Retinal pigment epithelial cell (primary cell): ENCODE data around the gene COL4A3.

Source experiments
- DNase-seq: peaks from one replicate; pipeline ENCODE4 v3.0.0-alpha.2; 2010; ENCODE audit warnings: low read depth
- H3K4me3 ChIP-seq: 2 replicates; pipeline ENCODE4 v1.5.1; 2011; ENCODE audit warnings: mild to moderate bottlenecking, low read length, control low read depth, moderate library complexity
- TF ChIP-seq, protein P1 (sequence below): conservative IDR thresholded peaks from 2 replicates; pipeline ENCODE4 v1.5.1; 2011; ENCODE audit warnings: low read depth, low read length, control low read depth, inconsistent platforms

The COL4A3 gene

DNA sequence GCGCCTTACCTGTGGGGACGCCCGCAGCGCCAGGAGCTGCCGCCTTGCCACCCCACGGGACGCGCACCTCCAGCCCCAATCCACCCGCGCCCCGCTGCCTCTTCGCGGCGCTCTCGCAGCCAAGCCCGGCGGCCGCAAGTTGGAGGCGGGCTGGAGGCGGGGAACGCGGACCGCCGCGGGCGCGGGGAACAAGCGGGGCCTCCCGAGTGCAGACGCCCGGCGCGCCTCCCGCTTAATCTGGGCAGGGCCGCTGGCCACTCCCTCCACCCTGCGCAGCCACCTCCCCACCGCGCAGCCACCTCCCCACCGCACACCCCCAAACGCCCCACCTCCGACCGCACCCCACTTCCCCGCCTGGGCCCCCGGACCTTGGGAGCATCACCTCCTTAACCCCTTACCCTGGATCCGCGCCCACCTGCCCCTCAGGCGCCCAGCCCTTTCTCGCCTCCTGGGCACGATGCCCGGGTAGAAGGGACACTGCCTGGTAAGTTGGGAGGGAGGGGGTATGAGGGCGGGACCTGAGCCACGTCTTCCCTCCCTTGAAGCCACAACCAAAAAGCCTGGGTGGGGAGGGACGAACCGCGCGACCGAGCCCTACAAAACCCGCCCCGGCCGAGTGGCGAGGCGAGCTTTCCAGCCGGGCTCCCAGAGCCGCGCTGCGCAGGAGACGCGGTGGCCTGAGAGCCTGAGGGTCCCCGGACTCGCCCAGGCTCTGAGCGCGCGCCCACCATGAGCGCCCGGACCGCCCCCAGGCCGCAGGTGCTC is at the start of gene COL4A3, which contains the start of gene COL4A4:
TSS of gene COL4A3 (plus strand) at position 627 of the 765 bp plus-strand sequence. CDS start at position 730, 103 bp downstream.
TSS of gene COL4A4 (minus strand) at position 208 of the 765 bp plus-strand sequence. CDS start 16,722 bp downstream, outside the sequence.
- TF ChIP-seq, protein P1, sequence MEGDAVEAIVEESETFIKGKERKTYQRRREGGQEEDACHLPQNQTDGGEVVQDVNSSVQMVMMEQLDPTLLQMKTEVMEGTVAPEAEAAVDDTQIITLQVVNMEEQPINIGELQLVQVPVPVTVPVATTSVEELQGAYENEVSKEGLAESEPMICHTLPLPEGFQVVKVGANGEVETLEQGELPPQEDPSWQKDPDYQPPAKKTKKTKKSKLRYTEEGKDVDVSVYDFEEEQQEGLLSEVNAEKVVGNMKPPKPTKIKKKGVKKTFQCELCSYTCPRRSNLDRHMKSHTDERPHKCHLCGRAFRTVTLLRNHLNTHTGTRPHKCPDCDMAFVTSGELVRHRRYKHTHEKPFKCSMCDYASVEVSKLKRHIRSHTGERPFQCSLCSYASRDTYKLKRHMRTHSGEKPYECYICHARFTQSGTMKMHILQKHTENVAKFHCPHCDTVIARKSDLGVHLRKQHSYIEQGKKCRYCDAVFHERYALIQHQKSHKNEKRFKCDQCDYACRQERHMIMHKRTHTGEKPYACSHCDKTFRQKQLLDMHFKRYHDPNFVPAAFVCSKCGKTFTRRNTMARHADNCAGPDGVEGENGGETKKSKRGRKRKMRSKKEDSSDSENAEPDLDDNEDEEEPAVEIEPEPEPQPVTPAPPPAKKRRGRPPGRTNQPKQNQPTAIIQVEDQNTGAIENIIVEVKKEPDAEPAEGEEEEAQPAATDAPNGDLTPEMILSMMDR: no peak
- no peak for DNase-seq
- H3K4me3 ChIP-seq: peak within 1 kb of the TSS; percentile 72

GRCh38 chr2:227115761-227116160 is 48.7 kb upstream of the COL4A3 start:
- no peak for DNase-seq
- TF ChIP-seq, protein P1: no peak
- H3K4me3 ChIP-seq: no peak overlapping the region

- DNase-seq: no peak
- TF ChIP-seq, protein P1: no peak
- no peak overlapping the region for H3K4me3 ChIP-seq
Measured at GRCh38 chr2:227117027-227117426, 47.4 kb upstream of the COL4A3 start.

GRCh38 chr2:227117852-227118251 is 46.6 kb upstream of the COL4A3 start:
- no peak overlapping the region for H3K4me3 ChIP-seq
- no peak for DNase-seq
- TF ChIP-seq, protein P1: no peak

DNA sequence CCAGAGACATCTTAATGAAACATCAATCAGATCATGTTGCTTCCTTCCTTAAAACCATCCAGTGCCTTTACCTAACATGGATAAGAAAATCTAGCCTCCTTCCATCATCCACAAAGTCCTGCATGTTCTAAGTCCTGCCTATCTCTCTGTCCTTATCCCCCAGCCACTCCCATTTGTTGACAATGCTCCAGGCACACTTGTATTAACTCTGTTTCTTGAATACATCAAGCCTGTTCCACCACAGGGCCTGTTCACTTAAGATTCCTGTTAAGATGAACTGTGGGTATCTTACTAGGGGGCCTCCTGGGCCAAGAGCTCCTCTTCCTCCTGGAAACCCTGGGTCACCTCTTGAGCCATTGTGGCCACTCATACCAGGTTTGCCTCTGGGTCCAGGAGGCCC is 46.1 kb upstream of the COL4A3 start:
- H3K4me3 ChIP-seq: no peak overlapping the region
- DNase-seq: no peak
- TF ChIP-seq, protein P1: no peak

GRCh38 chr2:227123697-227124096 is 40.7 kb upstream of the COL4A3 start:
- H3K4me3 ChIP-seq: no peak overlapping the region
- TF ChIP-seq, protein P1: no peak
- no peak for DNase-seq

GRCh38 chr2:227124811-227125210 is 39.6 kb upstream of the COL4A3 start:
- TF ChIP-seq, protein P1: no peak
- H3K4me3 ChIP-seq: no peak overlapping the region
- DNase-seq: no peak
